ENCODE results near the gene ZBTB20.

The ZBTB20 gene

DNA sequence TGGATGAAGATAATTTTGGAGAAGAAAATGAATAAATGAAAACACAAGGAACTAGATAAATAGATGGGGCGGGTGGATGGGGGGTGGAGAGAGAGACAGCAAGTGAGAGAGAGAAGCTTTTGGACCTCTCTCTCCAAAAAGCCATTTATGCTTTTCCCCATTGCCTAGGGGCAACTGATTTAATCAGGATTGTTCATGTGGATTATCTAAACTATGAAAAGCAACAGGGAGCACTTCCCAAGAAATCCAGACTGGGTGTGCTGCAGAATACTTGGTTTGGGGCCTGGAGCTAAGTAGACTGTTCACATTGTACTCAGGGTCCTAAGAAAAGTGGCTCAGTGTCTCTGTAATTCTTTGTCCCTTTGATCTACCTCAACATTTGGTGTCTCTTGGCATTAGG is 486.3 kb downstream of the ZBTB20 start:
- H3K36me3 Mint-ChIP-seq, result no peaks in the 10 kb centered on the region
- H3K4me1 Mint-ChIP-seq, result no peaks in the 10 kb centered on the region

DNA sequence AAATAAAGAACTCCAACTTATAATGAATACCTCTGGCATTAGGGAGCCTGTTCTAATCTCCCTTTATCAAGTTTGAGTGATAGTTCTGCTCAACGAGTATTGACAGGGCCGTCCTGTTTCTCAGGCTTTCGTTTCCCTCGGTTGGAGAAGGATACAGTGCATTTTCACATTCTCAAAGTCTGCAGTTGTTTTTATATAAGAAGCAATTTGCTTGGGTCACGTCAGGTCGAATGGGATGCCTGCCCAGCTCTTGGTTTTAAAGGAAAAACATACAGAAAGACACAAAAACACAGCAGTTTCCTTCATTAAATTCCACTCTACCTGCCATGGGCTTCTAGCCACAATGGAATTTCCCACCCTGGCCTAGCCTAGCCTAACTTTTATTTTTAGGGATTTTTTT is 487.0 kb downstream of the ZBTB20 start:
- no peak overlapping the region for H3K4me3 Mint-ChIP-seq
- H3K9me3 Mint-ChIP-seq, result no peaks in the 10 kb centered on the region
- no peak for DNase-seq (ENCODE audit: low spot score in 2 of 2)
- H3K27ac Mint-ChIP-seq, result no peak overlapping the region
- no peak for ATAC-seq
- H3K36me3 Mint-ChIP-seq, result no peaks in the 10 kb centered on the region
- no peaks in the 10 kb centered on the region for H3K4me1 Mint-ChIP-seq

More for the DNA sequence above, 486.3 kb downstream of the ZBTB20 start:
- DNase-seq (ENCODE audit: low spot score in 2 of 2) (no peak), ATAC-seq (no peak)
- no peaks in the 10 kb centered on the region for H3K9me3 Mint-ChIP-seq
- no peak overlapping the region for H3K27ac Mint-ChIP-seq
- no peak overlapping the region for H3K4me3 Mint-ChIP-seq

DNA sequence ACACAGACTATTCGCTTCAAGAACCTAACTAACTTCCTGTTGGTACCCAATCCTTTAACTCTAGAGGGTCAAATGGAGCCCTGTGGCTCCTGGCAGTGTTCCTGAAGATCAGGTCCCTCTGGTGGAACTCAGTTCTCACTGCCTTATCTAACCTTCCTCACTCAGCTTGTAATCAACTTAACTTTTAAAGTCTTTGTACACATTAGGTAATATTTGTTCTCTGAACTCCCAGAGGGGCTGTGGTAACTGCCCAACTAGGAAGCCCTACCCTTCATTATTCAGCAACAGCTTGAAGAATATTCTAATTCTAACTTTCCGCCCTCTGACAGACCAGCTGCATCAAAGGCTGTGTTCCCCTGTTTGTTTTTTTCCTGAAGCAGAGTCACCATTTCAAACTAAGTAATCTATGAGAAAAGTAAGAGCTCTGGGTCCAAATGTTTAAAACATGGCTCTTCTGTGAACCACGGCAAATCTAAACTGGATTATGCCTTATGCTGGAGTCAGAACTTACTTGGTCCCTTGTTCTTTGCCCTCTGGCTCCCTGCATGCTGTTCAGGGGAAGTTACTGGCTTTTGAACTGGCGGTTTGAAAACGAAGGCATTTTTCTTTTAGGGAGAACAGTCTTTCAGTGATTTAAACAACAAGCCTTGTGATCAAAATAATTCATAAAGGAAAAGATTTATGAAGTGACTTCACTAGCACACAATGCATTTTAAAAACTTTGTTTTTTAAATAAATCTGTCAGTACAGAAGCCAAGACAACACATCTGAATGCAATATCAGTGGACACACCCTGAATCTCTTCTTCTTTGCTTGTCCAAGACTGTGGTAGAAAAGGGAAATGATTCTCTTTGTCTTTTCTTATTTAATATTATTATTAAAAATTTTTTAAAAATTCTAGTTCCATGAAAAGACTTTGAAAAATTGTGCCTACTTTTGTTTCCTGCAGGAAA is 487.7 kb downstream of the ZBTB20 start:
- Mint-ChIP-seq H3K27ac (no peak overlapping the region), H3K36me3 (no peaks in the 10 kb centered on the region), H3K4me1 (no peaks in the 10 kb centered on the region), H3K4me3 (no peak overlapping the region), H3K9me3 (no peaks in the 10 kb centered on the region)
- ATAC-seq (no peak), DNase-seq (ENCODE audit: low spot score in 2 of 2) (no peak)

DNA sequence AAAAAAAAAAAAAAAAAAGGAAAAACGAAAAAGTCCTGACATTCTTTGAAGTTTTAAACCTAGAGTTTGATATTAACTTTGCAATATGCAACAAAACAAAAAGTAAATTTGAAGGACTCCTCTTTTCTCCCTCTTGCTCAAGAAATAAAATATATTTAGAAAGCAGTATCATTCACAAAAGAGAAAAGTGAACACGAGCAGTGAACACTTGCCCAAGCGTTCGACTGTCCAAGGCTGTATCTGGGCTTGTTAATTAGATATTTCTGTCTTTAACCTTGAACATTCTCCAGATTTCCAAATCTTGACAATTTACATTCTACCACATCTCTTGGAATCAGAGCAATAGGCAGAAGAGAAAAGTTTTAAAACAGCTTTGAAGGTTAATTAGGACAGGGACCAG is 495.5 kb downstream of the ZBTB20 start:
- H3K4me3 Mint-ChIP-seq, result no peak overlapping the region
- no peaks in the 10 kb centered on the region for H3K36me3 Mint-ChIP-seq
- peaks cover 5% of the 10 kb centered on the region for H3K4me1 Mint-ChIP-seq
- DNase-seq (ENCODE audit: low spot score in 2 of 2) (no peak), ATAC-seq (no peak)
- no peak overlapping the region for H3K27ac Mint-ChIP-seq
- no peaks in the 10 kb centered on the region for H3K9me3 Mint-ChIP-seq

DNA sequence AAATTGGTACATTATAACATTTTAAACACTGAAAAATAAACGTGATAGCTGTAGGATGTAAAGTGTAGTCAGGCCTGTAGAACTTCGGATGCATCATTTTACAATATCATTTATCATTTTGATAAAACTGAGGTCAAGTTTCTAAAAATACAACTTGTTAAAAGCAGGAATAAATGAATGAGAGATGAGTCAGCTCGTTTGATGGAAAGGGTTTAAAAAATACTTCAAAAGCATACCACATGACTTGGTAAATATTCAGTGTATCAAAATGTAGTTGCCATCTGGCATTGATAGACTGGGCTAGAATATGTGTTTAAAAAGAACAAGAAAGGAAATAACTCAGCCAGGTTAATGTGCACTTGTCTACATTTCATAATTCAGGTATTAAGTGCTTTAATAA is 496.3 kb downstream of the ZBTB20 start:
- H3K27ac Mint-ChIP-seq, result no peak overlapping the region
- no peaks in the 10 kb centered on the region for H3K9me3 Mint-ChIP-seq
- H3K4me3 Mint-ChIP-seq, result no peak overlapping the region
- H3K36me3 Mint-ChIP-seq, result no peaks in the 10 kb centered on the region
- DNase-seq (ENCODE audit: low spot score in 2 of 2) (no peak), ATAC-seq (no peak)
- peaks cover 5% of the 10 kb centered on the region for H3K4me1 Mint-ChIP-seq

DNA sequence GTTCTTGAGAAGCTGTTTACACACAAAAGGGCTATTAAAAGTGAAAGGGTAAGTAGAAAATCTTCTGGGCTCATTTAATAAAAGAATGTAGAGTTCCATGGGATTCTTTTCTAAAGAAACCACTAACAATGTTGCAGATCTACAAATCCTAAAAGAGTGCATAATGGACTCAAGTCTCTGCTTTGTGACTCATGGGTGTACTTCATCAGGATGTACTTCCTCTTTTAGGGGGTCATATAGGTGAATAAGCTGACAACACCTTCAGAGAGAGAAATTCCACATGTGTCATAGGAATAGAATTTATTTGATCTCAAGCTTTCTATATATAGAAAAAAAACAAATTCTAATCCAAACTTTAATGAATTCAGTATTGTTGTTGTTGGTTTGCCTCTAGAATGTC is 497.8 kb downstream of the ZBTB20 start:
- no peak overlapping the region for H3K27ac Mint-ChIP-seq
- DNase-seq (ENCODE audit: low spot score in 2 of 2), result no peak
- no peak overlapping the region for H3K4me3 Mint-ChIP-seq
- ATAC-seq, result no peak
- H3K9me3 Mint-ChIP-seq, result no peaks in the 10 kb centered on the region
- H3K36me3 Mint-ChIP-seq, result no peaks in the 10 kb centered on the region
- peaks cover 5% of the 10 kb centered on the region for H3K4me1 Mint-ChIP-seq

DNA sequence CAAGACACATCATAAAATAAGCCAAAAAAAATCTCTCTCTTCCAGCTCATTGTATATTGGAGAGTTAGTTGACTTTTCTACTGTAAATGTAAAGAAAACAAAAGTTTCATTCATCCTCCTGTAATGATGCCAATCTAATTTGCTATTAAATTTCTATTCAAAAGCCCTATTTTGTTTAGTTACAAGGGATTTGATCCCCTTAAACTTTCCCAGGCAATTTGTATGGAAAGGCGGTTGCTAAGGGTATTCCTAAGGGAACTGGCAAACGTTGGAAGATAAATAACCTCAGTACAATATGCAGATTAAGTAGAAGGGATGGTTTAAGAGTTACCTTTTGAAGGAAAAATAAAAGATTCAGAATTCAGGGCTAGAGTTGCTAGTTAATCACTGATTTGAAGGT is 500.6 kb downstream of the ZBTB20 start:
- H3K9me3 Mint-ChIP-seq, result no peaks in the 10 kb centered on the region
- no peak overlapping the region for H3K4me3 Mint-ChIP-seq
- no peak overlapping the region for H3K27ac Mint-ChIP-seq
- H3K4me1 Mint-ChIP-seq, result peaks cover 5% of the 10 kb centered on the region
- no peaks in the 10 kb centered on the region for H3K36me3 Mint-ChIP-seq
- DNase-seq (ENCODE audit: low spot score in 2 of 2) (no peak), ATAC-seq (no peak)

DNA sequence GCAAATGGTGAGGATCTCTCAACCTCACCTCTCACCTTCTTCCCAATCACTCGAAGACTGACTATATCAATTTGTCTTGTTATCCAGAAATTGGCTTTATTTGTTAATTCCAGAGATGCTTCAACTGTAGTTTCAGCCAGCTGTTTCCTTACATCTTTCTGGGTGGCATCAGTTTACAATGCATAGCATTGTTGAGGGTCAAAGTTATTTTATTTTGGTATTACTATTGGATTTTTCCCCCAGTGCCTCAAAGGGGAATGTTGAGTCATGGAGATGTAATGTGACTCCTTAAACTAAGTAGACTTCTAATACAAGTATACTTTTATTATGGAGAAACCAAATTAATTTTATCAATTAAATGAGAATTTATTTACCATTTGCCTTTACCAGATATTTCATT is 501.7 kb downstream of the ZBTB20 start:
- Mint-ChIP-seq H3K4me3 (no peak overlapping the region), H3K9me3 (no peaks in the 10 kb centered on the region), H3K36me3 (no peaks in the 10 kb centered on the region), H3K4me1 (no peaks in the 10 kb centered on the region), H3K27ac (no peak overlapping the region)
- ATAC-seq, result no peak
- no peak for DNase-seq (ENCODE audit: low spot score in 2 of 2)

DNA sequence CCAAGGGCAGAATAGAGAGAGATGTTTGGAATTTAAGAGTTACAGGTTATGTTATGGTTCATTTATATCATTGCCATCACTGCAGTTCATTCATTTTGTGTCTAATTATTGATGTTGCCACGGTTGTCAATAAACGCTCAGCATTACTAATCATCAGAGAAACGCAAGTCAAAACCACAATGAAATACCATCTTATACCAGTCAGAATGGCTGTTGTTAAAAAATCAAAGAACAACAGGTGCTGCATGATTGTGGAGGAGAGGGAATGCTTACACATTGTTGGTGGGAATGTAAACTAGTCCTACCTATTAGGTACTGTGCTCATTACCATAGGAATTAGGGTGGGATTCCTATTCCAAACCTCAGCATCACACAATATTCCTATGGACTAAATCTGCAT is 502.7 kb downstream of the ZBTB20 start:
- H3K27ac Mint-ChIP-seq, result no peak overlapping the region
- no peaks in the 10 kb centered on the region for H3K36me3 Mint-ChIP-seq
- no peak for DNase-seq (ENCODE audit: low spot score in 2 of 2)
- no peaks in the 10 kb centered on the region for H3K4me1 Mint-ChIP-seq
- no peak overlapping the region for H3K4me3 Mint-ChIP-seq
- no peak for ATAC-seq
- H3K9me3 Mint-ChIP-seq, result no peaks in the 10 kb centered on the region

DNA sequence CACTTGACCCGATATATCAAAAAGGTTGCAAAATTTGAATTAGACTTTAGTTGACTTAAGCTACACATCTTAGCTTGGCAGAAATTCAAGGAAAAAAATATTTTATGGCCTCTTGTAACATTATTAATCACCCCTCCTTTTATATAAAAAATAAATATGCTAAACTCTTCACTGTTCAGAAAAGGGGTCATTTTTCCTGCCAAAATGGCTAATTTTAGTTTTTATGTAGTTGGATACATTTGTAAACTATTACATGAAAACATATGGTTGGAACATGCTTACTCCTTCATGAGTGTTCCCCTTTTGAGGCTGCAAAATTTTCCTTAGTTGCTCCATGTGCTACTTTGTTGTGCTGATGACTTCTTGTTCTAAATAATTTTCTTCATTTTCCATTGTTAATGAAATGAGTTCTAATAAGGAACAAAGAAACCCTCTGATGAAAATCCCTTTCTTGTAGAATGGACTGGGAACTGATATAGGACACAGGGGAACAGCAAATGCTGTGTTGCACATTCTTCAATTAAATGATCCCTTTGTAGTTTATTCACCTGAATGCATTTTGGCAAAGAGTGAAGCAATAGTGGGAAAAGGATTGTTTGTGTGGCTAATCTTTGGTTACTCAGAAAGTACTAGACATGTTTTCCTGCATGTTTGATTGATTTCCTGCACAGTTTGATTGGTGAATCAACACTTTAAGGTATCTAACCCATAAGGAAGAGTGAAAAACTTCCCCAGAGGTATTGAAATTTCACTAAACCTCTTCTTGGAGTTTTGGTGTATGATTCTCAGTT is 503.9 kb downstream of the ZBTB20 start:
- no peaks in the 10 kb centered on the region for H3K36me3 Mint-ChIP-seq
- ATAC-seq, result no peak

DNA sequence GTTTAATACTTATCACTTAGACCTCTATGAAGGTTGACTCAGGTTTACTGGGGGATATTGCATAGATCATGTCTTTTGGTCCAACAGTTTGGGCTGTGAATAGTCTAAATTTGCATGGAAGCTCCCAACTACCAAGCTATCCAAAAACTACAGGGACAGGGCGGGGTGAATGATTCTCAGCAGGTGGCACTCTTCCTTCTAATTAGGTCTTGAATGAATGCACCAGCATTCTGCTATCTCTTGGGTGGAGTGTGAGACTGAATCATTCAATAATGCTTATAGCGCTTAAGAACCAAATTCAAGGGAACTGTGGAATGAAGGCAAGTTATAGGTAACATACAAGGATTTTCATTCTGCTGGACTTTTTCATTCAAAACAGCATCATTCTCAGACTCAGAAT is 507.0 kb downstream of the ZBTB20 start:
- ATAC-seq (no peak), DNase-seq (ENCODE audit: low spot score in 2 of 2) (no peak)
- H3K9me3 Mint-ChIP-seq, result peaks cover 16% of the 10 kb centered on the region
- no peaks in the 10 kb centered on the region for H3K36me3 Mint-ChIP-seq
- no peak overlapping the region for H3K27ac Mint-ChIP-seq
- no peaks in the 10 kb centered on the region for H3K4me1 Mint-ChIP-seq
- no peak overlapping the region for H3K4me3 Mint-ChIP-seq

More for the DNA sequence above, 503.9 kb downstream of the ZBTB20 start:
- H3K9me3 Mint-ChIP-seq, result no peaks in the 10 kb centered on the region
- H3K4me1 Mint-ChIP-seq, result no peaks in the 10 kb centered on the region
- no peak for DNase-seq (ENCODE audit: low spot score in 2 of 2)
- H3K27ac Mint-ChIP-seq, result no peak overlapping the region
- H3K4me3 Mint-ChIP-seq, result no peak overlapping the region

DNA sequence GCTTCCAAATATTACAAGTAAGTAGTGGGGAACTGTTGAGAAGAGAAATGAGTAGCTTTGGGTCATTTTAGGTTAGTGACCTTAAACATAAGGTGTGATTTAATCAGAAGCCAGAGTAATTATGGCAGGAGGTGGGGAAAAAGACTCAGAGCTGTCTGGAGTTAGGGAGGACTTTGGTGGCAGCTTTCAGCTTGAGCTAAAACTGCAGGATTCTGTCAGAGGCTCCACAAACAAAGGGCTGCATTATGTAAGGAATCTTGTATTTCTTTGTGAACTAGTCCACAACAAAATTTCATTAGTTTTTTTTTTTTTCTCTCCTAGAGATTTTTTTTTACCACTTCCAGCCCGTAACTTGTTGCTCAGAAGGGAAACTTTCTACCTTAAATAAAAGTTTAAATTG is 507.9 kb downstream of the ZBTB20 start:
- Mint-ChIP-seq H3K9me3 (peaks cover 16% of the 10 kb centered on the region), H3K27ac (no peak overlapping the region), H3K4me1 (no peaks in the 10 kb centered on the region), H3K36me3 (no peaks in the 10 kb centered on the region), H3K4me3 (no peak overlapping the region)
- ATAC-seq (no peak), DNase-seq (ENCODE audit: low spot score in 2 of 2) (no peak)

DNA sequence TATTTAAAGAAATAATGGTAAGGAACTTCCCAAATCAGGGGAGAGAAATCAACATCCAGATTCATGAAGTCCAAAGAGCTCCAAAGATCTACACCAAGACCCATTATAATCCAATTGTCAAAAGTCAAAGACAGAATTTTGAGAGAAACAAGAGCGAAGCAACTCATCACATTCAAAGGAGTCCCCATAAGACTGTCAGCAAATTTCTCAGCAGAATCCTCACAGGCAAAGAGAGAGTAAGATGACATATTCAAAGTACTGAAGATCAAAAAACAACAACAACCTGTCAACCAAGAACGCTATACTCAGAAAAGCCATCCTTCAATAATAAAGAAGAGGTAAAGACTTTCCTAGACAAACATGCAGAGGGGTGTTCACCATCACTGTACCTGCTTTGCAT is 511.2 kb downstream of the ZBTB20 start:
- Mint-ChIP-seq H3K9me3 (peaks cover 16% of the 10 kb centered on the region), H3K4me3 (no peak overlapping the region)
- DNase-seq (ENCODE audit: low spot score in 2 of 2), result no peak

DNA sequence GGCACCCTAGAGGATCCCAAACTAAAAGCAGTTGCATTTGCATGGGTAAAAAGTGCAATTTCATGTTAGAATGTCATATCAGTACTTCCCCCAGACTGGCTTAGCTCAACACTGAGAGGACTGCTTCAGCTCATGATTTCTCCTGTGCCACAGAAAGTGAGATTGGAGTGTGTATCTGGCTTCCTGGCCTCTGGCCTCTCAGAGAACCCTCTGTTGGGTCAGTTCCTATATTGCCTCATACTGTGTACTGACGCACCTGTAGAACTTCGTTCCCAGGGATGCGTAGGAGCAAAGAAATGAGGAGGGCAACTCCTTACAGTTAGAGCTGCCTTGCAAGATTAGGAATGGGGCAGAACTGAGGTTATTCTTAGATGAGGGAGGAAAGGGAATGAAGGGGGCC is 512.5 kb downstream of the ZBTB20 start:
- Mint-ChIP-seq H3K4me3 (no peak overlapping the region), H3K36me3 (no peaks in the 10 kb centered on the region)
- ATAC-seq, result no peak

More for the DNA sequence above, 511.2 kb downstream of the ZBTB20 start:
- no peak for ATAC-seq
- no peaks in the 10 kb centered on the region for H3K36me3 Mint-ChIP-seq
- H3K27ac Mint-ChIP-seq, result no peak overlapping the region
- H3K4me1 Mint-ChIP-seq, result no peaks in the 10 kb centered on the region

DNA sequence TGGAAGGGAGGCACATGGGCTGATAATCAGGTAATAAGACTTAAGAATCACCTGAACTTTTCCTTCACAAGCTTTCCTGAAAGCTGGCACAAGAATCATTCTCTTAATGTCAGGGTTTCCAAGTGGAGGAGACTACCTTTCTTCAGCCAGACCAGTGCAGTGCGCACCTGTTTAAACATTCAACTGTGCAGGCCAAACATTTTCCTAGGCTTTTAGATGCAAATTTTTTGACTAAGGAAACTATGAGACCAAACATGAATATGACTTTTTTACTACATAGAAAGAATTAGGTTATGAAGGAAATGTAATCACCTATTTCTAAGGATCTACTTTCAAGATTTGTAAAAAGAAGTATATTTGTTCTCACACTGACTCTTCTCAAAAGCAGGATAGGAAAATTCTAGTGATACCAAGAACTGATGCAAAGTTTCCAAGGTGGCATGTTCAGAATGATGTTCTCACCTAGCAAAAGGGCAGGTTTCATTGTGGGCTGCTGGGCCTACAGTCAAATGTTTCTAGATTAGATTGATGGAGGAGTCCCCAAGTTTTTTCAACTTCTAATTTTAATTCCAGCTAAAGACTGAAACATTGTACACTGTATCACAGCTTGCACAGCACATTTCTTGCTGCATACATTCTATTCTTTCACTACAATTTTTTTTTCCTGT is 514.2 kb downstream of the ZBTB20 start:
- DNase-seq (ENCODE audit: low spot score in 2 of 2), result no peak
- Mint-ChIP-seq H3K27ac (no peak overlapping the region), H3K4me3 (no peak overlapping the region), H3K36me3 (no peaks in the 10 kb centered on the region), H3K4me1 (no peaks in the 10 kb centered on the region), H3K9me3 (peaks cover 16% of the 10 kb centered on the region)
- ATAC-seq, result peak; percentile 85

More for the DNA sequence above, 512.5 kb downstream of the ZBTB20 start:
- DNase-seq (ENCODE audit: low spot score in 2 of 2), result no peak
- Mint-ChIP-seq H3K27ac (no peak overlapping the region), H3K4me1 (no peaks in the 10 kb centered on the region), H3K9me3 (peaks cover 16% of the 10 kb centered on the region)
